ENCODE measurements around the gene CPVL.

Gene CPVL

DNA sequence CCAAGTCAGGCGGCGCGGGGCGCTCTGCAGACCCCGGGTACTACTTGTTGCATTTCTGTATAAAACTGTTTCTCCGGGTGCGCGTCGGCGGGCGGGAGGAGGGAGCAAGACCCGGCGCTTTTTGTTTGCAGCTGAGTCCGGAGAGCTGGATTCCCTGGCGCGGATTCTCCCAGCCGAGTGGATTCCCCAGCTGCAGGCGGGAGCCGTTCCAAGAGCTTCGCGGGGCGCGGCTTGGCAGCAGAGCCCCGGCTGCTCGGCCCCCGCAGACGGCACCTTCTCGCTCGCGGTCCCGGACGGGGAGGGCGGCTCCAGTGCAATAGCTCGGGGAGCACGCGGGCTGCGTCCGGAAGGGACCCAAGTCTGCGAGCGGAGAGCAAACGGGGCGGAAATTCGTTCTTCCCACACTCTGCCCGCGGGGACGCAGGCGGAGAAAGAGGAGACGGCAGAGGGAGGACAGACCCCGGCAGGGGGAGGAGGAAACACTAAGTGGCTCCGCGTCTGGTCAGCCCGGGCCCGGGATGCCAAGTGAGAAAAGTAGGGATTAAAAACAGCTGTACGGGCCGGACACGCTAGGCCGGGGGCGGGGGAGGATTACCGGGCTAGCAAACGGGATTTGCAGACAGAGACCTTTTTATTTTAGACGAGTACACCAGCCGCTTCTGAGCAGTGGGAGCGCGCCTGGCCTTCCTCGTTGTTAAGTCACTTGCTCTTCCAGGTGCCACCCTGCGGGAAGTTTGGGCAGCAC, 187.9 kb downstream of the CPVL start, which contains the start of gene TRIL:
Gene TRIL (minus strand): TSS at position 96 of the 745 bp plus-strand sequence. CDS start 284 bp downstream, outside the sequence.
- H3K27ac ChIP-seq, result peak within 1 kb of the TSS; percentile 57; the same call in 1 of the 2 replicates
- TF ChIP-seq, protein P1, sequence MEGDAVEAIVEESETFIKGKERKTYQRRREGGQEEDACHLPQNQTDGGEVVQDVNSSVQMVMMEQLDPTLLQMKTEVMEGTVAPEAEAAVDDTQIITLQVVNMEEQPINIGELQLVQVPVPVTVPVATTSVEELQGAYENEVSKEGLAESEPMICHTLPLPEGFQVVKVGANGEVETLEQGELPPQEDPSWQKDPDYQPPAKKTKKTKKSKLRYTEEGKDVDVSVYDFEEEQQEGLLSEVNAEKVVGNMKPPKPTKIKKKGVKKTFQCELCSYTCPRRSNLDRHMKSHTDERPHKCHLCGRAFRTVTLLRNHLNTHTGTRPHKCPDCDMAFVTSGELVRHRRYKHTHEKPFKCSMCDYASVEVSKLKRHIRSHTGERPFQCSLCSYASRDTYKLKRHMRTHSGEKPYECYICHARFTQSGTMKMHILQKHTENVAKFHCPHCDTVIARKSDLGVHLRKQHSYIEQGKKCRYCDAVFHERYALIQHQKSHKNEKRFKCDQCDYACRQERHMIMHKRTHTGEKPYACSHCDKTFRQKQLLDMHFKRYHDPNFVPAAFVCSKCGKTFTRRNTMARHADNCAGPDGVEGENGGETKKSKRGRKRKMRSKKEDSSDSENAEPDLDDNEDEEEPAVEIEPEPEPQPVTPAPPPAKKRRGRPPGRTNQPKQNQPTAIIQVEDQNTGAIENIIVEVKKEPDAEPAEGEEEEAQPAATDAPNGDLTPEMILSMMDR (conservative IDR thresholded peaks at IDR 0.05), result no peak

DNA sequence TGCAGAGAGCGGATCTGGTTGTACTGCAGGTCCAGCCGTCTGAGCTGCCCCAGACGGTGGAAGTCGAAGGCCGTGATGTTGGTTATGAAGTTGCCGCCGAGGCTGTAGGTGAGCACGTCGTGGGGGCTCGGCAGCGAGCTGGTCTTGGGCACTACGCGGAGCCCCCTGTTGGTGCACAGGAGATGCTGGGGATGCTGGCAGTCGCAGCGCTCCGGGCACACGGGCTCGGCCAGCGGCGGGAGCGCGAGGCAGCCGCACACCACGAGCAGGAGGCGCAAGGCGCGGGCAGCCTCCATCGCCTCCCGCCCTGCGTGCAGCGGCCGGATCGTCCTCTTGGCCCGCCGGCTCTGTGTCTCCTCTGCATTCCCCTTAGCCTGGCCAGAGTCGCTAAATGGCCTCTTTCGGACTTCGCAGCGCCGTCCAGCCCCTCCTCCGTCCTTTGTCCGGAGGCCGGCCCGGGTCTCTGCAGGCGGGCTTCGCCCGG, 188.5 kb downstream of the CPVL start:
- H3K27ac ChIP-seq, result no peak overlapping the region
- TF ChIP-seq, protein P1 (conservative IDR thresholded peaks at IDR 0.05), result no peak

DNA sequence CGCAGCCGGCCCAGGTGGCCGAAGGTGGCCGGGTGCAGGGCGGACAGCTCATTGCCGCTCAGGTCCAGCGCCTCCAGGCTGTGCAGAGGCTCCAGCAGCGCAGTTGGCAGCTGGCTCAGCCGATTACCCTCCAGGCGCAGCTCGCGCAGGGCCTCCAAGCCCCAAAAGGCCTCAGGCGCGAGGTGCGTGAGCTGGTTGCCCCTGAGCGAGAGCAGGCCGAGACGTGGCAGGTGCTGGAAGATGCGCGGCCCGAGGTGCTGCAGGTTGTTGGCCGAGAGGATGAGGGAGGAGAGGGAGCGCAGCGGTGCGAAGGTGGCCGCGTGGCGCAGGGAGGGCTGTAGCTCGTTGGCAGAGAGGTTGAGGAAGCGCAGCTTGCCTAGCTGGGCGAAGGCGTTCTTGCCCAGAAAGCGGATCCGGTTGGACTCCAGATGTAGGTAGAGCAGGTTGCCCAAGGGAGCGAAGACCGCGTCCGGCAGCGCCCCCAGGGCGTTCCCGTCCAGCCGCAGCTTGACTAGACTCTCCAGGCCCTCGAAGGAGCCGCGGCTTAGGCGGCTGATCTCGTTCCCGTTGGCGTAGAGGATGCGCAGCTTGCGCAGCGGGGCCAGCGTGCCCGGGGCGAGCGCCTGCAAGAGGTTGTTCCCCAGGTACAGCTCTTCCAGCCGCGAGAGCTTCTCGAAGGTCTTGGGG, 189.1 kb downstream of the CPVL start:
- peak overlapping the region; percentile 57; the same call in 1 of the 2 replicates for H3K27ac ChIP-seq
- TF ChIP-seq, protein P1 (conservative IDR thresholded peaks at IDR 0.05), result no peak

GRCh38 chr7:28956608-28957063, 189.7 kb downstream of the CPVL start:
- peak overlapping the region; percentile 57; the same call in 1 of the 2 replicates for H3K27ac ChIP-seq
- TF ChIP-seq, protein P1 (conservative IDR thresholded peaks at IDR 0.05), result peak; percentile 76

DNA sequence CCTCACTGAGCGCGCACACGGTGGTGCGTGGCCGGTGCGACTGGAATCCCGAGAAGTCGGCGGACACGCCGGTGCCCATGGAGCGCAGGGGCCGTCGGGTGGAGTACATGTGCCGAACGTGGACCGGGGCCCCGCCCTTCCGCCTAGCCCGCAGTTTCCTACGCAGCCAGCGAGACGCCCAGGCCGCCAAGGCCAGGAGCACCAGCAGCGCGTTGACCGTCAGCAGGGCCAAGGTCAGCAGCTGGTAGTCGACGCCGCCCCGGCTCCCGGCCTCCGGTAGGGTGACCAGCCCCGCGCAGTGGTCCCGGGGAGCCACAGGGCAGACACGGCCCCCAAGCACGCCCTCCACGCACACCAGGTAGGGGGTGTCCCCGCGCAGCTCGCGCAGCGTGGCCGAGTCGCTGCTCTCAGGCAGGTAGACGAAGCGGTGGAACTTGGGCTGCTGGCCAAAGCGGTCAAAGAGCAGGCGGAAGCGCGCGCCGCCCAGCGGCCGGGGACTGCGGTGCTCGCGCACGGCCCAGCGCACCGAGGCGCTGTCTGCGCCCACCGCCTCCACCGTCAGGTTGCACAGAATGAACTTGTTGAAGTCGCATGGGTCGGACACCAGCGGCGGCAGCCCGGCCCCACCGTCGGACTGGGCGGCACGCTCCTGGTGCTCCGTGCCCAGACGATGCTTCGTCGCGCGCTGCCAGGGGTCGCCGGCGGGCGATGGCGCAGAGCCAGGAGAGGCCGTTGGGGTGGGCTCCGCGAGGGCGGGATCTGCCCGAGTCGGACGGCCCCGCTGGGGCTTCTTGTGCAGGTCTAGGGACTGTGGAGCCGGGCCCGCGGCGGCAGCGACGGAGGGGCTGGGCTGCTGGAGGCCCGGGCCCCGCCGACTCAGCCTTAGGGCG, 190.4 kb downstream of the CPVL start:
- TF ChIP-seq, protein P1 (conservative IDR thresholded peaks at IDR 0.05), result peak; percentile 78
- H3K27ac ChIP-seq, result peak overlapping the region; percentile 57; the same call in 1 of the 2 replicates

GRCh38 chr7:28955356-28955717, 191.0 kb downstream of the CPVL start:
- peak overlapping the region; percentile 57; the same call in 1 of the 2 replicates for H3K27ac ChIP-seq
- TF ChIP-seq, protein P1 (conservative IDR thresholded peaks at IDR 0.05), result no peak

Measured in VCaP (cell line).